Keratinocyte (primary cell): Measurements from ENCODE around the gene ATXN7L2. TPM values are rescaled to one million over a fixed set of nuclear protein-coding genes. Genes with fewer than 3 reads are reported as not detected.

Source experiments
- DNase-seq: peaks from one replicate; pipeline ENCODE4 v3.0.0-alpha.2; 2011; ENCODE audit warnings: low read depth, missing footprints, low spot score
- FAIRE-seq: peaks from 2 replicates; lab custom pipeline; 2011; peaks lifted over from hg19 to GRCh38; lab: Jason Lieb, UNC
- H2AFZ ChIP-seq: 2 replicates; pipeline ENCODE4 v1.6.0; 2012; ENCODE audit warnings: low read length, control low read depth, inconsistent platforms; ENCODE audit not compliant: control insufficient read depth
- H3K27ac ChIP-seq: 2 replicates; pipeline ENCODE4 v1.5.1; 2011; ENCODE audit warnings: low read length; ENCODE audit not compliant: control insufficient read depth, insufficient read depth
- H3K27me3 ChIP-seq: 3 replicates; pipeline ENCODE4 v1.6.0; 2011; ENCODE audit warnings: low read length; ENCODE audit not compliant: control insufficient read depth, insufficient read depth; ENCODE audit errors: extremely low read depth
- H3K36me3 ChIP-seq, 2 experiments: 2 replicates in 1 of 2; 3 replicates in 1 of 2; pipeline ENCODE4 v1.5.1; 2011; ENCODE audit warnings: low read length in 2 of 2, mild to moderate bottlenecking in 1 of 2; ENCODE audit not compliant: control insufficient read depth in 2 of 2, insufficient read depth in 2 of 2; ENCODE audit errors: extremely low read depth in 1 of 2
- H3K4me1 ChIP-seq: 3 replicates; pipeline ENCODE4 v1.5.1; 2011; ENCODE audit warnings: low read length; ENCODE audit not compliant: control insufficient read depth, insufficient read depth; ENCODE audit errors: extremely low read depth
- H3K4me2 ChIP-seq: 3 replicates; pipeline ENCODE4 v1.6.0; 2011; ENCODE audit warnings: low read depth, low read length; ENCODE audit not compliant: control insufficient read depth, insufficient read depth; ENCODE audit errors: extremely low read depth
- H3K4me3 ChIP-seq, 3 experiments: fragments of 200-600 bp in 1 of 3; sonication (generic) in 1 of 3; 2 replicates in 2 of 3; 3 replicates in 1 of 3; pipeline ENCODE4 v1.5.1; 2011 to 2016; ENCODE audit warnings: low read length in 3 of 3, mild to moderate bottlenecking in 3 of 3, control low read depth in 2 of 3, inconsistent platforms in 1 of 3, low read depth in 1 of 3, mixed read lengths in 1 of 3, mixed run types in 1 of 3, moderate library complexity in 1 of 3; ENCODE audit not compliant: control insufficient read depth in 2 of 3, insufficient read depth in 2 of 3; ENCODE audit errors: extremely low read depth in 1 of 3
- H3K79me2 ChIP-seq: 2 replicates; pipeline ENCODE4 v1.6.0; 2012; ENCODE audit warnings: low read length; ENCODE audit not compliant: control insufficient read depth, insufficient read depth
- H3K9ac ChIP-seq: 3 replicates; pipeline ENCODE4 v1.6.0; 2011; ENCODE audit warnings: low read length; ENCODE audit not compliant: control insufficient read depth, insufficient read depth; ENCODE audit errors: extremely low read depth
- H3K9me1 ChIP-seq: 3 replicates; pipeline ENCODE4 v1.6.0; 2011; ENCODE audit warnings: low read length; ENCODE audit not compliant: control insufficient read depth, insufficient read depth; ENCODE audit errors: extremely low read depth
- H3K9me3 ChIP-seq: 2 replicates; pipeline ENCODE4 v1.5.1; 2012; ENCODE audit warnings: low read depth, low read length; ENCODE audit not compliant: control insufficient read depth
- H4K20me1 ChIP-seq: 3 replicates; pipeline ENCODE4 v1.6.0; 2011; ENCODE audit warnings: low read length; ENCODE audit not compliant: control insufficient read depth, insufficient read depth; ENCODE audit errors: extremely low read depth
- CTCF ChIP-seq, 3 experiments: IDR thresholded peaks in 1 of 3; conservative IDR thresholded peaks in 1 of 3; optimal IDR thresholded peaks in 1 of 3; 2 replicates in 2 of 3; 3 replicates in 1 of 3; pipeline versions ENCODE3 to v1.5.1; 2011; ENCODE audit warnings: low read length in 3 of 3, mild to moderate bottlenecking in 3 of 3, moderate library complexity in 2 of 3, control low read depth in 1 of 3, inconsistent platforms in 1 of 3; ENCODE audit not compliant: insufficient read depth in 2 of 3; ENCODE audit errors: extremely low read depth in 1 of 3
- EZH2 ChIP-seq: IDR thresholded peaks from one replicate; pipeline ENCODE4 v1.6.1; 2012; ENCODE audit warnings: inconsistent platforms, mild to moderate bottlenecking, low read length, moderate library complexity
- dilution Hi-C: fragments of 300-500 bp; cut with MboI; formaldehyde crosslinking; loops from one replicate; pipeline ENCODE4 v1.7.0; 2020; ENCODE audit warnings: low sequenced_read_pairs; ENCODE audit not compliant: extremely low pct_ligation_motif_present
- polyA plus RNA-seq, 5 experiments: library from polyadenylated mRNA; depleted of rRNA in 3 of 5; stranded (reverse) in 3 of 5; stranded (forward) in 1 of 5; unstranded in 1 of 5; fragments of >200 nt; gene quantifications; 1 replicate in 1 of 5; 2 replicates in 3 of 5; 3 replicates in 1 of 5; pipeline versions ENCODE4 v1.2.1 to v1.2.3, GENCODE V29; 2011 to 2012; ENCODE audit warnings: missing spikeins in 2 of 5, low read depth in 1 of 5, low replicate concordance in 1 of 5

Gene ATXN7L2
- polyA plus RNA-seq, 1 donor (not counting 4 experiments of a cell fraction or from before 2014, with no cell fraction given): 1.2 TPM

- TF ChIP-seq EZH2 (no peak), CTCF (optimal IDR thresholded peaks at IDR 0.05 in 1 of 3, IDR thresholded peaks at IDR 0.05 in 1 of 3, conservative IDR thresholded peaks at IDR 0.05 in 1 of 3; ENCODE audit: extremely low read depth in 1 of 3, insufficient read depth in 2 of 3, low read length in 3 of 3) (no peak)
- Histone ChIP-seq H3K9me1 (no peaks in the 10 kb centered on the region), H2AFZ (no peak overlapping the region), H3K79me2 (no peaks in the 10 kb centered on the region), H3K9ac (no peak overlapping the region), H3K4me2 (no peak overlapping the region), H3K36me3 (no peaks in the 10 kb centered on the region), H3K9me3 (no peaks in the 10 kb centered on the region), H3K27ac (no peak overlapping the region), H3K4me3 (no peak overlapping the region), H3K27me3 (no peaks in the 10 kb centered on the region), H4K20me1 (no peaks in the 10 kb centered on the region), H3K4me1 (peaks cover 6% of the 10 kb centered on the region)
- no peak for DNase-seq
- FAIRE-seq: no peak
- dilution Hi-C loops: no loop called here
These were observed 51.8 kb downstream of the ATXN7L2 start for GRCh38 chr1:109535481-109535880.

GRCh38 chr1:109535971-109536491 lies 52.3 kb downstream of the ATXN7L2 start:
- Histone ChIP-seq H3K36me3 (no peaks in the 10 kb centered on the region), H3K4me2 (no peak overlapping the region), H2AFZ (no peak overlapping the region), H4K20me1 (no peaks in the 10 kb centered on the region), H3K27ac (no peak overlapping the region), H3K9me1 (no peaks in the 10 kb centered on the region), H3K9ac (no peak overlapping the region), H3K9me3 (no peaks in the 10 kb centered on the region), H3K4me3 (no peak overlapping the region), H3K4me1 (peaks cover 6% of the 10 kb centered on the region), H3K27me3 (no peaks in the 10 kb centered on the region), H3K79me2 (no peaks in the 10 kb centered on the region)
- dilution Hi-C loops: no loop called here
- FAIRE-seq (no peak), DNase-seq (no peak)
- no peak for TF ChIP-seq CTCF (optimal IDR thresholded peaks at IDR 0.05 in 1 of 3, IDR thresholded peaks at IDR 0.05 in 1 of 3, conservative IDR thresholded peaks at IDR 0.05 in 1 of 3; ENCODE audit: extremely low read depth in 1 of 3, insufficient read depth in 2 of 3, low read length in 3 of 3)
